Psoas muscle (tissue), 8 donors: ENCODE results near the gene RIC8A. TPM values are rescaled to one million over a fixed set of nuclear protein-coding genes. Genes with fewer than 3 reads are reported as not detected.

Experiments
- ATAC-seq, 4 donors: fragments of 200-7000 bp; cut with Tn5 transposase; one replicate each; pipeline ENCODE4 v1.9.1; 2020; ENCODE audit warnings: moderate library complexity in 3 of 4, mild to moderate bottlenecking in 2 of 4
- DNase-seq, 2 donors: peaks; one replicate each; pipeline ENCODE4 v3.0.0-alpha.2; 2020
- H3K27ac ChIP-seq: fragments of 200-600 bp; one replicate; pipeline ENCODE4 v1.8.0; 2022
- H3K27me3 ChIP-seq, 3 donors: fragments of 200-600 bp in 1 of 3; one replicate each; pipeline versions ENCODE4 v1.6.1 to v1.8.0; 2013 to 2022; ENCODE audit warnings: low read length in 2 of 3, mild to moderate bottlenecking in 2 of 3, moderate library complexity in 1 of 3; ENCODE audit not compliant: insufficient read depth in 3 of 3
- H3K36me3 ChIP-seq, 2 donors: fragments of 200-600 bp in 1 of 2; one replicate each; pipeline versions ENCODE4 v1.6.1 to v1.8.0; 2013 to 2022; ENCODE audit warnings: low read depth in 1 of 2, mild to moderate bottlenecking in 1 of 2, moderate library complexity in 1 of 2; ENCODE audit not compliant: insufficient read depth in 1 of 2
- H3K4me1 ChIP-seq: fragments of 200-600 bp; one replicate; pipeline ENCODE4 v1.8.0; 2022
- H3K4me3 ChIP-seq: fragments of 200-600 bp; one replicate; pipeline ENCODE4 v1.8.0; 2022; ENCODE audit warnings: mild to moderate bottlenecking
- H3K9me3 ChIP-seq: fragments of 200-600 bp; one replicate; pipeline ENCODE4 v1.8.0; 2022
- WGBS, 3 donors: extraction: QIAGEN DNeasy Blood & Tissue Kit; methylation state at CpG; one replicate each; pipeline versions ENCODE4 v1.1.6 to v1.1.7; 2013; 5-methylcytosine and 5-hydroxymethylcytosine counted together
- intact Hi-C, 2 donors: fragments of 100-400 bp; cut with DNase I; formaldehyde crosslinking; loops; one replicate each; pipeline versions ENCODE4 v1.11.0 to v1.14.2; 2022
- polyA plus RNA-seq, 3 donors: library from polyadenylated mRNA; stranded (reverse); fragments of 200-250 nt; gene quantifications; one replicate each; pipeline ENCODE4 v1.2.3, GENCODE V29; 2013
- total RNA-seq, 4 donors: library from RNA; stranded (reverse); fragmentation: NEBNext Ultra II Directional in 2 of 4; extraction: Animal tissue kit (Norgen Biotek cat#: 25700) in 2 of 4; gene quantifications; one replicate each; pipeline versions ENCODE4 v1.2.1 to v1.2.4, GENCODE V29; 2021 to 2023
- TF ChIP-seq, protein P1 (sequence below): fragments of 200-600 bp; IDR thresholded peaks from one replicate; pipeline ENCODE4 v1.8.0; 2022; ENCODE audit warnings: antibody characterized with exemption
- donor health status: healthy with polysubstance abuse.
- donor health status: DM: no; HTN: no; CAD: no; lungs with moderate emphysema.
- donor health status: Bipolar disorder and iron deficiency.
- donor health status: healthy.
- donor health status: DM: yes; HTN: yes; CAD: no.
- donor health status: DM: no; HTN: no; CAD: no.
- donor health status: DM: no; HTN: no; CAD: no.
- donor health status: DM: yes; HTN: yes; CAD: no.

The RIC8A gene
- total and polyA plus RNA-seq, 7 donors, result 30.2 to 66.9 (median 39.9) TPM

GRCh38 chr11:257766-258493 is 50.4 kb downstream of the RIC8A start:
- Histone ChIP-seq H3K9me3 (no peaks in the 10 kb centered on the region), H3K4me1 (no peaks in the 10 kb centered on the region), H3K4me3 (no peak overlapping the region), H3K36me3 (peaks cover 0 to 8% of the 10 kb centered on the region in 2 donors), H3K27me3 (no peaks in the 10 kb centered on the region), H3K27ac (no peak overlapping the region)
- TF ChIP-seq, protein P1, sequence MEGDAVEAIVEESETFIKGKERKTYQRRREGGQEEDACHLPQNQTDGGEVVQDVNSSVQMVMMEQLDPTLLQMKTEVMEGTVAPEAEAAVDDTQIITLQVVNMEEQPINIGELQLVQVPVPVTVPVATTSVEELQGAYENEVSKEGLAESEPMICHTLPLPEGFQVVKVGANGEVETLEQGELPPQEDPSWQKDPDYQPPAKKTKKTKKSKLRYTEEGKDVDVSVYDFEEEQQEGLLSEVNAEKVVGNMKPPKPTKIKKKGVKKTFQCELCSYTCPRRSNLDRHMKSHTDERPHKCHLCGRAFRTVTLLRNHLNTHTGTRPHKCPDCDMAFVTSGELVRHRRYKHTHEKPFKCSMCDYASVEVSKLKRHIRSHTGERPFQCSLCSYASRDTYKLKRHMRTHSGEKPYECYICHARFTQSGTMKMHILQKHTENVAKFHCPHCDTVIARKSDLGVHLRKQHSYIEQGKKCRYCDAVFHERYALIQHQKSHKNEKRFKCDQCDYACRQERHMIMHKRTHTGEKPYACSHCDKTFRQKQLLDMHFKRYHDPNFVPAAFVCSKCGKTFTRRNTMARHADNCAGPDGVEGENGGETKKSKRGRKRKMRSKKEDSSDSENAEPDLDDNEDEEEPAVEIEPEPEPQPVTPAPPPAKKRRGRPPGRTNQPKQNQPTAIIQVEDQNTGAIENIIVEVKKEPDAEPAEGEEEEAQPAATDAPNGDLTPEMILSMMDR, result no peak
- ATAC-seq (no peak), DNase-seq (no peak)
- intact Hi-C loops, result no loop called here
- 76 to 81% (median 80%) methylated on average over 15 of the region's 15 CpGs for WGBS, 3 donors

DNA sequence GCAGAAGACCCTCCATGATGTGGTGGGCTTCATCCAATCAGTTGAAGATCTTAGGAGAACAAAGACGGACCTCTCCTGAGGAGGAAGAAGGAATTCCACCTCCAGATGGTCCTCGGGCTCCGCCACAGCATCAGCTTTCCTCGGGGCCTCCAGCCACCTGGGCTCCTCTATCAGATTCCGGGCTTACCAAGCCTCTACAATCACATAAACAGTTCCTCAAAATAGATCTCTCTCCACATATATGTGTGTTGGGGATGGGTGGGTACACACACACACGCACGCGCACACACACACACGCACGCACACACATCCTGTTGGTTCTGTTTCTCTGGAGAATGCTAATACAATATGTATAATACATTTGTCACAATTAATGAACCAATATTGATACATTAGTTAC is 51.9 kb downstream of the RIC8A start:
- DNase-seq (no peak), ATAC-seq (no peak)
- Histone ChIP-seq H3K27me3 (no peaks in the 10 kb centered on the region), H3K9me3 (no peaks in the 10 kb centered on the region), H3K4me3 (no peak overlapping the region), H3K4me1 (no peaks in the 10 kb centered on the region), H3K36me3 (no peaks in the 10 kb centered on the region), H3K27ac (no peak overlapping the region)
- intact Hi-C loops, result no loop called here
- 64 to 74% (median 70%) methylated on average over 10 of the region's 10 CpGs for WGBS, 3 donors
- TF ChIP-seq, protein P1, result no peak

DNA sequence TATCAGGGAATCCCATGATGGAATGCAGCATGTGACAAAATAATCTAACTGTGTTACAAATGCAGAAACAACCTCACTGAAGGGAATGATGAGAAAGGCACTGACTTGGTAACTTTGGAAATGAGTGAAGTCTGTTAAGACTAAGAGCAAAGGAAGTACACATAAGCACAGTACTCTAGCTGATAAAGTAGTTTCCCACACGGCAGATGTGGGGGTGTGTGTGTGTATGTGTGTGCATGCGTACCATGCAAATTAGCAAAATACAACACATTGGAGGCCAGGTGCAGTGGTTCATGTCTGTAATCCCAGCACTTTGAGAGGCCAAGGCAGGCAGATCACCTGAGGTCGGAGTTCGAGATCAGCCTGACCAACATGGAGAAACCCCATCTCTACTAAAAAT is 54.1 kb downstream of the RIC8A start:
- TF ChIP-seq, protein P1, result no peak
- H3K4me1 ChIP-seq, result no peaks in the 10 kb centered on the region
- DNase-seq, result no peak
- no peak for ATAC-seq
- no peaks in the 10 kb centered on the region for H3K27me3 ChIP-seq
- intact Hi-C loops, result no loop called here
- no peak overlapping the region for H3K4me3 ChIP-seq
- no peak overlapping the region for H3K27ac ChIP-seq
- no peaks in the 10 kb centered on the region for H3K36me3 ChIP-seq
- 86 to 90% (median 87%) methylated on average over 4 of the region's 4 CpGs for WGBS, 3 donors
- H3K9me3 ChIP-seq, result peaks cover 3% of the 10 kb centered on the region

Other genes starting within 250 kb of the RIC8A start
- gene SCGB1C1, start 14.6 kb upstream of the RIC8A start, total RNA-seq, result not detected
- gene SCGB1C1, start 14.6 kb upstream of the RIC8A start, polyA plus RNA-seq, result not detected
- gene BET1L, start 309 bp upstream of the RIC8A start, total RNA-seq, result 10 to 100 TPM; 11.8 to 27.7 (median 20.2) TPM
- gene BET1L, start 309 bp upstream of the RIC8A start, polyA plus RNA-seq, result 10 to 100 TPM; 12.1 to 19.9 (median 18.0) TPM
- 10 to 100 TPM; 15.0 to 23.2 (median 16.7) TPM for gene SIRT3, start 28.6 kb downstream of the RIC8A start, total RNA-seq
- gene SIRT3, start 28.6 kb downstream of the RIC8A start, polyA plus RNA-seq, result 10 to 100 TPM; 10.4 to 14.7 (median 12.3) TPM
- 100 to 1,000 TPM; 108 to 190 (median 149) TPM for gene PSMD13, start 29.3 kb downstream of the RIC8A start, total RNA-seq
- gene PSMD13, start 29.3 kb downstream of the RIC8A start, polyA plus RNA-seq, result 100 to 1,000 TPM; 171 to 265 (median 258) TPM
- gene NLRP6, start 70.7 kb downstream of the RIC8A start, total RNA-seq, result under 1 TPM in 2 of 4 donors, not detected in 2; 0.10 to 0.17 TPM
- under 1 TPM in 2 of 3 donors, not detected in 1; 0.03 to 0.04 TPM for gene NLRP6, start 70.7 kb downstream of the RIC8A start, polyA plus RNA-seq
- gene PGGHG, start 81.4 kb downstream of the RIC8A start, total RNA-seq, result 1 to 10 TPM; 2.9 to 5.1 (median 3.9) TPM
- 1 to 10 TPM; 2.7 to 8.6 (median 4.0) TPM for gene PGGHG, start 81.4 kb downstream of the RIC8A start, polyA plus RNA-seq
- not detected for gene IFITM5, start 91.8 kb downstream of the RIC8A start, total RNA-seq
- gene IFITM5, start 91.8 kb downstream of the RIC8A start, polyA plus RNA-seq, result not detected
- 100 to 1,000 TPM; 131 to 161 (median 136) TPM for gene IFITM2, start 100.1 kb downstream of the RIC8A start, total RNA-seq
- gene IFITM2, start 100.1 kb downstream of the RIC8A start, polyA plus RNA-seq, result 100 to 1,000 TPM; 109 to 371 (median 181) TPM
- gene IFITM1, start 106.3 kb downstream of the RIC8A start, total RNA-seq, result 100 to 1,000 TPM in 1 of 4 donors, 10 to 100 TPM in 3; 44.0 to 105 (median 71.3) TPM
- gene IFITM1, start 106.3 kb downstream of the RIC8A start, polyA plus RNA-seq, result 100 to 1,000 TPM in 1 of 3 donors, 10 to 100 TPM in 2; 39.7 to 107 (median 69.7) TPM
- 100 to 1,000 TPM; 136 to 234 (median 202) TPM for gene IFITM3, start 113.2 kb downstream of the RIC8A start, total RNA-seq
- gene IFITM3, start 113.2 kb downstream of the RIC8A start, polyA plus RNA-seq, result 100 to 1,000 TPM; 186 to 557 (median 260) TPM
- under 1 TPM in 3 of 4 donors, not detected in 1; 0.06 to 0.12 (median 0.06) TPM for gene B4GALNT4, start 161.8 kb downstream of the RIC8A start, total RNA-seq
- under 1 TPM; 0.04 to 0.27 (median 0.05) TPM for gene B4GALNT4, start 161.8 kb downstream of the RIC8A start, polyA plus RNA-seq
- gene PKP3, start 186.5 kb downstream of the RIC8A start, total RNA-seq, result under 1 TPM in 3 of 4 donors, not detected in 1; 0.15 to 0.75 (median 0.25) TPM
- under 1 TPM in 2 of 3 donors, not detected in 1; 0.10 to 0.13 TPM for gene PKP3, start 186.5 kb downstream of the RIC8A start, polyA plus RNA-seq
- 10 to 100 TPM in 3 of 4 donors, 1 to 10 TPM in 1; 9.9 to 15.9 (median 10.8) TPM for gene SIGIRR, start 207.3 kb downstream of the RIC8A start, total RNA-seq
- gene SIGIRR, start 207.3 kb downstream of the RIC8A start, polyA plus RNA-seq, result 10 to 100 TPM; 19.2 to 28.1 (median 20.3) TPM
- gene ANO9, start 234.3 kb downstream of the RIC8A start, total RNA-seq, result under 1 TPM in 3 of 4 donors, not detected in 1; 0.09 to 0.59 (median 0.46) TPM
- under 1 TPM; 0.10 to 0.15 (median 0.10) TPM for gene ANO9, start 234.3 kb downstream of the RIC8A start, polyA plus RNA-seq
- gene PTDSS2, start 242.6 kb downstream of the RIC8A start, total RNA-seq, result 10 to 100 TPM; 15.8 to 21.1 (median 20.3) TPM
- gene PTDSS2, start 242.6 kb downstream of the RIC8A start, polyA plus RNA-seq, result 10 to 100 TPM; 11.8 to 26.0 (median 15.4) TPM